Measurements from ENCODE around the gene C5orf58.

C5orf58 gene

GRCh38 chr5:170263906-170264305, 31.1 kb downstream of the C5orf58 start:
- DNase-seq (ENCODE audit: low read depth): no peak
- TF ChIP-seq CTCF (IDR thresholded peaks at IDR 0.05; ENCODE audit: insufficient read depth, low read depth, low read length, missing control alignments): no peak
- H3K4me3 ChIP-seq (ENCODE audit: low read depth, low read length): no peak overlapping the region

GRCh38 chr5:170265522-170265921, 32.7 kb downstream of the C5orf58 start:
- no peak overlapping the region for H3K4me3 ChIP-seq (ENCODE audit: low read depth, low read length)
- no peak for TF ChIP-seq CTCF (IDR thresholded peaks at IDR 0.05; ENCODE audit: insufficient read depth, low read depth, low read length, missing control alignments)
- no peak for DNase-seq (ENCODE audit: low read depth)

- DNase-seq (ENCODE audit: low read depth): no peak
- H3K4me3 ChIP-seq (ENCODE audit: low read depth, low read length): no peak overlapping the region
- no peak for TF ChIP-seq CTCF (IDR thresholded peaks at IDR 0.05; ENCODE audit: insufficient read depth, low read depth, low read length, missing control alignments)
Observed at GRCh38 chr5:170266570-170267381, 34.0 kb downstream of the C5orf58 start.

GRCh38 chr5:170267431-170268152, 34.8 kb downstream of the C5orf58 start:
- peak; percentile 88 for DNase-seq (ENCODE audit: low read depth)
- peak; percentile 81 for TF ChIP-seq CTCF (IDR thresholded peaks at IDR 0.05; ENCODE audit: insufficient read depth, low read depth, low read length, missing control alignments)
- no peak overlapping the region for H3K4me3 ChIP-seq (ENCODE audit: low read depth, low read length)

- H3K4me3 ChIP-seq (ENCODE audit: low read depth, low read length): no peak overlapping the region
- no peak for DNase-seq (ENCODE audit: low read depth)
- TF ChIP-seq CTCF (IDR thresholded peaks at IDR 0.05; ENCODE audit: insufficient read depth, low read depth, low read length, missing control alignments): no peak
Observed at GRCh38 chr5:170268153-170268689, 35.4 kb downstream of the C5orf58 start.

- no peak for TF ChIP-seq CTCF (IDR thresholded peaks at IDR 0.05; ENCODE audit: insufficient read depth, low read depth, low read length, missing control alignments)
- DNase-seq (ENCODE audit: low read depth): no peak
- no peak overlapping the region for H3K4me3 ChIP-seq (ENCODE audit: low read depth, low read length)
Observed at GRCh38 chr5:170268884-170269283, 36.1 kb downstream of the C5orf58 start.
